ENCODE measurements around the gene TEX38. TPM values are rescaled to one million over a fixed set of nuclear protein-coding genes. Genes with fewer than 3 reads are reported as not detected.

Gene TEX38
- total RNA-seq, 1 experiment from 2014 or later = 0.47 TPM

DNA sequence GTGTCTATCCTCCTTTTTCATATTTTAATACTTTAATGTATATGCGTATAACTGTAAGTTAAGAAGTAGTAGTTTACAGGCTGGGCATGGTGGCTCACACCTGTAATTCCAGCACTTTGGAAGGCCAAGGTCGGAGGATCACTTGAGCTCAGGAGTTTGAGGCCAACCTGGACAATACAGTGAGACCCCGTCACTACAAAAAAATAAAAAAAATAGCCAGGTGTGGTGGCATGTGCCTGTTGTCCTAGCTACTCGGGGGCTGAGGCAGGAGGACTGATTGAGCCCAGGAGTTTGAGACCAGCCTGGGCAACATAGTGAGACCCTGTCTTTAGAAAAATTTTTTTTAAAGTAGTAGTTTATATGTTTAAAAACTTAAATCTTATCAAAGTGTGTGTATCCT lies 25.8 kb upstream of the TEX38 start (continued):
- TF ChIP-seq, protein P1, sequence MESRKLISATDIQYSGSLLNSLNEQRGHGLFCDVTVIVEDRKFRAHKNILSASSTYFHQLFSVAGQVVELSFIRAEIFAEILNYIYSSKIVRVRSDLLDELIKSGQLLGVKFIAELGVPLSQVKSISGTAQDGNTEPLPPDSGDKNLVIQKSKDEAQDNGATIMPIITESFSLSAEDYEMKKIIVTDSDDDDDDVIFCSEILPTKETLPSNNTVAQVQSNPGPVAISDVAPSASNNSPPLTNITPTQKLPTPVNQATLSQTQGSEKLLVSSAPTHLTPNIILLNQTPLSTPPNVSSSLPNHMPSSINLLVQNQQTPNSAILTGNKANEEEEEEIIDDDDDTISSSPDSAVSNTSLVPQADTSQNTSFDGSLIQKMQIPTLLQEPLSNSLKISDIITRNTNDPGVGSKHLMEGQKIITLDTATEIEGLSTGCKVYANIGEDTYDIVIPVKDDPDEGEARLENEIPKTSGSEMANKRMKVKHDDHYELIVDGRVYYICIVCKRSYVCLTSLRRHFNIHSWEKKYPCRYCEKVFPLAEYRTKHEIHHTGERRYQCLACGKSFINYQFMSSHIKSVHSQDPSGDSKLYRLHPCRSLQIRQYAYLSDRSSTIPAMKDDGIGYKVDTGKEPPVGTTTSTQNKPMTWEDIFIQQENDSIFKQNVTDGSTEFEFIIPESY (IDR thresholded peaks at IDR 0.05; ENCODE audit: extremely low read depth, insufficient replicate concordance, low read length) = no peak
- TF ChIP-seq ZNF274 (IDR thresholded peaks at IDR 0.05; ENCODE audit: low read depth, low read length) (no peak), ZFX (IDR thresholded peaks at IDR 0.05) (no peak), TCF7L2 (IDR thresholded peaks at IDR 0.05; ENCODE audit: borderline replicate concordance, extremely low read depth, insufficient read depth, insufficient read length) (no peak), EZH2 (IDR thresholded peaks at IDR 0.05) (no peak), CBX3 (IDR thresholded peaks at IDR 0.05; ENCODE audit: low read depth) (no peak), POLR2AphosphoS5 (IDR thresholded peaks at IDR 0.05; ENCODE audit: low read depth, low read length) (no peak), EGR1 (IDR thresholded peaks at IDR 0.05; ENCODE audit: low read depth) (no peak), FOSL1 (IDR thresholded peaks at IDR 0.05; ENCODE audit: low read depth) (no peak)

DNA sequence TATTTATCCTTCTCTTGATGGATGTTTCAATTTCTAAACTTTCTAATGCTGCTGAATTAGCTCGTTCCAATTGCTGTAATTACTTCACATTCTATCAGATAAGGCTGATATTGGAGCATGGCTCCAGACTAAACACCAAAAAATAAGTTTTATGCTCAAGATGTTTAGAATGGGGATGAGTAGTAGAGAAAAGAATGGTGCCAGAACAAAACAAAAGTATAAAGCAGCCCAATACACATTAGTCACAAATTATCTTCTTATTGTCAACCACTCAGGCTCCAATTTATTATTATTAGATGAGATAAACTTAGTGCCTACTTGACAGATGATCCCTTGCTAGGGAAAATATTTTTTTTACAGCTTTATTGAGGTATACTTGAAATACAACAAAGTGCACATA lies 25.3 kb upstream of the TEX38 start:
- no peaks in the 10 kb centered on the region for H3K27me3 ChIP-seq (ENCODE audit: insufficient read depth, low read length)
- ChIA-PET CTCF (no interaction called here), RAD21 (ENCODE audit: low non-redundant PET in 1 of 2, low total read pairs in 2 of 2, uncharacterized antibody in 2 of 2, unreplicated experiment in 2 of 2) (no interaction called here), POLR2A (no interaction called here)
- no peak overlapping the region for H3K27ac ChIP-seq (ENCODE audit: low read depth, low read length)
- no peak overlapping the region for H3K4me3 ChIP-seq (replicated peaks in 1 of 2; ENCODE audit: low read depth in 1 of 2, low read length in 2 of 2)
- no TSS peak for BruUV-seq (replicated peaks)
- H3K4me1 ChIP-seq (ENCODE audit: control insufficient read depth in 1 of 2, insufficient read depth in 2 of 2, low read length in 2 of 2) = peaks cover 0 to 6% of the 10 kb centered on the region in 2 experiments; a peak in 2 of 4 replicates
- TF ChIP-seq CBX3 (IDR thresholded peaks at IDR 0.05; ENCODE audit: low read depth) (no peak), FOSL1 (IDR thresholded peaks at IDR 0.05; ENCODE audit: low read depth) (no peak), POLR2A (IDR thresholded peaks at IDR 0.05; ENCODE audit: borderline replicate concordance, extremely low read depth, insufficient read depth, insufficient read length) (no peak), EZH2phosphoT487 (IDR thresholded peaks at IDR 0.05; ENCODE audit: borderline replicate concordance) (no peak), SP1 (IDR thresholded peaks at IDR 0.05; ENCODE audit: low read depth) (no peak), POLR2AphosphoS5 (IDR thresholded peaks at IDR 0.05; ENCODE audit: low read depth, low read length) (no peak)
- no peak overlapping the region for H3K9ac ChIP-seq (ENCODE audit: low read length)
- no peak overlapping the region for H2AFZ ChIP-seq (ENCODE audit: low read depth, low read length, poor library complexity, severe bottlenecking)
- no peaks in the 10 kb centered on the region for H3K79me2 ChIP-seq (ENCODE audit: insufficient read depth, low read length)
- DNase-seq (ENCODE audit: low read depth, low spot score) (no peak), ATAC-seq (no peak)
- H3K36me3 ChIP-seq (ENCODE audit: control insufficient read depth in 1 of 2, insufficient read depth in 2 of 2, low read length in 2 of 2) = peaks cover 3 to 22% of the 10 kb centered on the region in 2 experiments; a peak in 1 of 4 replicates
- H4K20me1 ChIP-seq (ENCODE audit: insufficient read depth) = no peaks in the 10 kb centered on the region
- no peaks in the 10 kb centered on the region for H3K9me2 ChIP-seq (ENCODE audit: insufficient read depth)
- no peak overlapping the region for H3K4me2 ChIP-seq (ENCODE audit: low read length)
- H3K9me3 ChIP-seq (ENCODE audit: control insufficient read depth in 1 of 2, insufficient read depth in 1 of 2, low read depth in 1 of 2, low read length in 2 of 2) = no peaks in the 10 kb centered on the region
- intact Hi-C loops (cut with micrococcal nuclease) = no loop called here
